Measurements from ENCODE around the gene DRAP1.

DRAP1 gene, protein sequence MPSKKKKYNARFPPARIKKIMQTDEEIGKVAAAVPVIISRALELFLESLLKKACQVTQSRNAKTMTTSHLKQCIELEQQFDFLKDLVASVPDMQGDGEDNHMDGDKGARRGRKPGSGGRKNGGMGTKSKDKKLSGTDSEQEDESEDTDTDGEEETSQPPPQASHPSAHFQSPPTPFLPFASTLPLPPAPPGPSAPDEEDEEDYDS

DNA sequence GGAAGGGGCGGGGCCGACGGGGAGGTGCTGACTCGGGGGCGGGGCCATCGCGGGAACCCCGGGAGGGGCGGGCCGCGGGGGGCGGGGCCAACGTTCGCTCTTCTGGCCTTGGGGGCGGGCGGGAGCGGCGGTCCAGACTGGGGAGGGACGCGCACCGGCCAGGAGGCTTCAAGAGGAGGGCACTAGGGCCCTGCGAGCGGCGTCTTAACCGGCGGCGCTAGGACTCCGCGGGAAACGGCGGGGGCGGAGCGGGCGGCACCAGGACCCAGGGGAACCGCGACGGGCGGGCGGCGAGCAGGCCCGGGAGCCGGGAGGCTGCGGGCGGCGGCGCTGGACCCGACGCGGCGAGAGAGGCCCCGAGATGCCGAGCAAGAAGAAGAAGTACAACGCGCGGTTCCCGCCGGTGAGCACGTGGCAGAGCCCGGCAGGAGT is at the start of gene DRAP1:
Gene DRAP1, plus strand, starts transcription at position 286 of the 432 bp plus-strand sequence. Its CDS starts 76 bp downstream, at position 362.
- DNase-seq = peak; percentile 96 to 99 (median 98)

DNA sequence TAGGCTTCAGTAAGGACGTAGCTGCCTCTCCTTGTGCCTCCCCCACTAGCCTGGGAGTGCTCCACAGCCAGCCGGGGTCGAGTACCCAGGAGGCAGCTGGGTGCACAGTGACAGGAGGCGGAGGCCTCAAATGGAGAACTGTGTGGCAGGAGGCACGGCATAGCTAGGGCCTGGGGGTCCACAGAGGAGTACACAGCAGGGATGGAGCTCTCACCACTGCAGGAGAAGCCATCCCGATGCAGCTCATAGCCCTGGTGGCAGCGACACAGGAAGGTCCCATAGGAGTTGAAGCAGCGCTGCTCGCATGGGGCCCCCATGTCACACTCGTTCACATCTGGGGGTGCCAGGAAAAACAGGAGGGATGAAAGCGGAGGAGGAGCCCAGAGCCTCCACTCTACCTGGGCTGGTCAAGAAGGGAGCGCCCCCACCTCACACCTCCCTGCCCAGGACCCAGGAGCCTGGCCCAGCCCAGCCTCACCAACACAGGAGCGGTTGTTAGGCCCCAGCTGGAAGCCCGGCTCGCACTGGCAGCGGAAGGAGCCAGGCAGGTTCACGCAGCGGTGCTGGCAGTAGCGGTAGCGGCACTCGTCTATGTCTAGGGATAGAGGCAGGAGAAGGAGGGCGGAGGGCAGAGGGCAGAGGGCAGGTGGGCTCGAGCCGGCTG is 49.5 kb upstream of the DRAP1 start:
- DNase-seq = no peak

GRCh38 chr11:65870307-65870658 is 48.9 kb upstream of the DRAP1 start:
- DNase-seq = no peak

DNA sequence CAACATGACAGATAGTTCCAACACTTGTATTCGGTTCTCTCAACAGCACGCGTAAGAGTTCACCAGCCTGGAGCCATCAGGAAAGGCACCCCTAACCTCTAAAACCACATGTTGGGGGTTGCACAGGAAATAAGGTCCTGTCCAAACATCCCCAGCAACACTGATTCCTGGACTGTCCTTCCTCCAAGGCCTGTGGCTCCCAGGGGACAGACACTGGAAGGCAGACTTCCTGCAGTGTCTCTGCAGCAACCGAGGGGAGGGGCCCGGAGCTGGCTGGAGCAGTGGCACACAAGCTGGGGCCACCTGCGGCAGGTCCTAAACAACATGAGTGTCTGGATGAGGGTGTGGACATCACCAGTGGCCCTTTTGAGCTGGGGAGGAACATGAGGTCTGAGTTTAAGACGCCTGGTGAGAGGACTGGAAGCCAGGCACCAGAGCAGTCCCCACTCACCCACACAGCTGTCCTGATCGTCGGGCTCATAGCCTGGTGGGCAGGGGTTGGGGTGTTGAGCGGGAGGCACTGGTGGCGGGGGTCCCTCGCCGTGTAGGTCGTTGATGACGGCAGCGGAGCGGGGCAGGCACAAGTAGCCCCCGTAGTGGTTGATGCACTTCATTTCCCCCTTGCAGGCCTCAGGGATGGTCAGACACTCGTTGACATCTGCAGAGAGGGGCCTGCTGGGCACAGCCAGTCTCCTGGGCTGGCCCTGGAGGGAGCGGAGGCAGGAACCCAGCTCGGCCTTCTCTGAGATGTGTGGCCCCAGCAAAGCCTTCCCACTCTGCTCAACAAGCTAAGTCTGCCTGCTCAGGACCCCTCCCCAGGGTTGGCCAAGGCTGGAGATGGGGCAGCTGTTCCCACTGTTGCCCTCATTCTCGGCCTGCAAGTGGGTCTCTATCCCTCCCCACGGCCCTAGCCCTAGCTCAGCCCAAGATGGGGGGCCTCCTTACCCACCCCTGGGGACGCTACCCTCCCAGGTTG is 48.2 kb upstream of the DRAP1 start:
- DNase-seq = peak; percentile 33 to 65 (median 63)

DNA sequence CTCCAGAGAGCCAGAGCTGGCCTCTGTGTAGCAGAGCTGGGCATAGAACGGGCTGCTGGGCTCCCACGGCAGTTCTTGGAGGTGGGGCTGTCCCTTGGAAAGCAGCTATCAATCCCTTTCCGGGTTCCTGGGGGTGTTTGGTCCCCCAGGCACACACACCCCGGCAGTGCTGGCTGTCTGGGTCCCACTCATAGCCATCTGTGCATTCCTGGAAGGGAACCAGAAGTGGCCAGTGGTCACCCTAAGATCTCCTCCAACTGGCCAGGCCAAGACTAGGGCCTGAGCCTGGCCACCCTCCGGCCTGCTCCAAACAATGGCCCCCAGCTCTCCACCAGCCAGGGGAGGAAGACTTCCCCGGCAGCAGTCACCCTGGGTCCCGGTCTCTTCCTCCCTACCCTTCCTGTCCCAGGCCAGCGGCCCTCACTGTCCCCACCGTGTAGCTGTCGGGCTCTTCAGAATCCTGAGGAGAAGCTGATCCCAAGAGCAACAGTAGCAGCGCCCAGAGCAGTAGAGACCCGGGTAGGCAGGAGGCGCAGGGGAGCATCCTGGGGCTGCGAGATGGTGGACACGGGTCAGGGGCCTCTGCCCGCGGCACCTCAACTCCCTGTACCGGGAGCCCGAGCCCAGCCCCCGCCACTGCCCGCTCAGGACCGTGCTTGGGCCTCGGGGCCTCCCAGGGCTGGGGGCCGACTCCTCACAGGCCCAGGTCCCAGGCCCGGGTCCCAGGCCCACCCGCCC is 47.2 kb upstream of the DRAP1 start:
- no peak for DNase-seq

DNA sequence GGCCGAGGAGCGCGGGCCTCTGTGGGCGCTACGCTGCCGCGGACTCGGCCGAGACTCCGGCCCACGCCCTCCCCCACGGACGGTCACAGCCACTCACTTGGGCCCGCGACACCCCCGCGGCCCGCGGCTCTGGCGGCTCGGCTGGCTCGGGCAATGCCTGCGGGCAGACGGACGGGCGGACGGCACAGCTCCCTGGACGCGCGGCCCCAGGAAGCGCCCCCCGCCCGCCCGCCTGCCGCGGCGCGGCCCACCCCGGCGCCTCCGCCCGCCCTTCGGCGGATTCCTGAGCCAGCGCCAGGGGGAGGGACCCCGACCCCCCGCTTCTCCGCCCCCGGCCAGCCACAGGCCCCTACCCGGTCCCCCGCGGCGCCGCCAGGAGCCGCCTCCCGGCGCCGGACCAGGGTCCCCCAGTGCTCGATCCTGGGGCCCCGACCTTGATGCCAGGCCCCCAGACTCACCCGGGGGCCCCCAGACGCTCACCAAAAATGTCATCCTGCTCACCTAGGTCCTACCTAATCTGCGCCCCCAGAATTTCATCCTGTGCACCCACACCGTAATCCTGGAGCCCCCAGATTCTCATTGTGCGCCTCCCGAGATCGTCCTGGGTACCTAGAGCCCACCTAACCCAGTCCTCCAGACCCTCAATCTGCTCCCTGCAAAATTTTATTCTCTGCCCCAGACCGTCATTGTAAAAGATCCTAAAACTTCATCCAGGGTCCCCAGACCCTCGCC is 46.5 kb upstream of the DRAP1 start, which contains the start of gene EFEMP2:
Gene EFEMP2, minus strand, starts transcription at position 215 of the 732 bp plus-strand sequence. CDS start 446 bp downstream, outside the sequence.
- DNase-seq = no peak

GRCh38 chr11:65873318-65874156 is 45.7 kb upstream of the DRAP1 start:
- DNase-seq = peak; percentile 91 to 97 (median 96)

GRCh38 chr11:65879617-65880016 is 39.6 kb upstream of the DRAP1 start, which contains the start of gene CTSW:
TSS of gene CTSW (plus strand) at chr11:65879837. CDS start at chr11:65879855, 18 bp downstream.
- DNase-seq = no peak

- no peak for DNase-seq
These were observed 39.2 kb upstream of the DRAP1 start for GRCh38 chr11:65880027-65880426.

- DNase-seq = no peak
These were observed 38.3 kb upstream of the DRAP1 start for GRCh38 chr11:65880844-65881421.

GRCh38 chr11:65882120-65883057 is 36.8 kb upstream of the DRAP1 start:
- DNase-seq = no peak

GRCh38 chr11:65883058-65883761 is 36.0 kb upstream of the DRAP1 start:
- no peak for DNase-seq

- no peak for DNase-seq
These were observed 35.2 kb upstream of the DRAP1 start for GRCh38 chr11:65883786-65884715.

DNA sequence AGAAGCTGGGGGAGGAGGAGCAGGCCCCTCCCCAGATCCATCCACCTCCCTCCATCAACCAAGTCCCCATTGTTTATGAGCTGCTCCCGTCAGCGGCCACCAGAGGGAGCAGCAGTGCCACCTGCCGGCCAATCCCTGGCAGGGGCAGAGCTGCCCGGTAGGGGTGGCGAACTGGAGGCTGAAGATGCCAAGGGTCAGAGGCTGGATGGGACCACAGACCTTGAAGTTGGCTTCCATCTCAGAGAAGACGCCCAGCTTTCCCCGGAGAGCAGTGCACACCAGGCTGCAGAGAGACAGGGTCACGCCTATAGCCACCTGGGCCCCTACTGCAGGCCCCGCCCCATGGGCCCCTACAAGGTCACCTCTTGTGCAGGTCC is 34.5 kb upstream of the DRAP1 start:
- peak; percentile 60 to 86 (median 70) for DNase-seq

DNA sequence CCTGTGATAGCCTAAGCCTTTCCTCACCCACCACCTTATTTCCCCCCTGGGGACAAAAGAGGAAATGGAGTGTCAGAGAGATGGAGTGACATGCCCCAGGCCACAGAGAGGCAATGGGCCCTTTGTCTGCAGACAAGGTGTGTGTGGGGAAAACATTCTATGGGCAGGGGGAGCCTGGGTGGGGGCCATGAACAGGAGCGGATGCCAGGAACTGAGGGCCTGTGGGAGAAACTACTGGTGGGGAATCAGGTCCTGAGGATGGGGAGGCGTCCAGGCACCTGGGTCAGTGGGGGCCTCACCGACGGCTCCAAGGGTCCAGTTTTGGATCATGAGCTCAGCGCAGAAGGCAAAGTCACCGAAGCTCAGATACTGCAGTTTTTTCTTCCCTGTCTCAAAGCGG is 34.0 kb upstream of the DRAP1 start:
- DNase-seq = no peak

DNA sequence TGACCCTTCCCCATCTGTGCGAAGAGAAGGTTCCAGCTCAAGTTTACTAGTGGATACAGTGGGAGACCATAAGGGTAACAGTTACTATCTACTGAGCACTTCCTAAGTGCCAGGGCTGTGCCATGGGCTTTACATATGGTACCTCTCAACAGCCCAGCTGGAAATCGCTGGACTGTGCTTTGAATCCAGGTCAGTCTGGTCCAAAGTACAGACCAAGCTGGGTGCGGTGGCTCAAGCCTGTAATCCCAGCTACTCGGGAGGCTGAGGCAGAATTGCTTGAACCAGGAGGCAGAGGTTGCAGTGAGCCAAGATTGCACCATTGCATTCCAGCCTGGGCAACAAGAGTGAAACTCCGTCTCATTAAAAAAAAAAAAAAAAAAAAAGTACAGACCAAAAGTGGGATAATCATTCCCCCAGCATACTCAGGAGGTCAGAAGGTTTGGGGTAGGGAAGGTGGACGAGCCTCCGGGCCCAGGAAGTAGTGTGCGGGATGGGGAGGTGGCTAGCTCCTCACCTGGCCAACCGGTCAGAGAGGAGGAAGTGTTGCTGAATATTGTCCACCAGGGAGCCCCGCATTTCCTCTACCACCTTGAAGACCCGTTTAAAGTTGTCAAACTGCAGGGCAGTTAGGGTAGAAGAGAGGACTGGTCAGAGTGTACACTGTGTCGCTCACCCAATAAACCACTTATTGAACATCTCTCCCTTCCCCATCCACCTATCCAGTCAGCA is 33.3 kb upstream of the DRAP1 start:
- DNase-seq = no peak

All from NCI-H1417 (cell line).